Liver (tissue), 9 donors: ENCODE measurements around the gene SLIT3. TPM values are rescaled to one million over a fixed set of nuclear protein-coding genes. Genes with fewer than 3 reads are reported as not detected.

Experiments used
- DNase-seq: peaks from one replicate; pipeline ENCODE4 v3.0.0-alpha.2; 2017; ENCODE audit warnings: low spot score
- H3K27ac ChIP-seq, 2 donors: one replicate each; pipeline ENCODE4 v1.7.0; 2013; ENCODE audit warnings: inconsistent platforms in 2 of 2, low read length in 2 of 2, control low read depth in 1 of 2, low read depth in 1 of 2, mild to moderate bottlenecking in 1 of 2
- H3K27me3 ChIP-seq, 4 donors: one replicate each; pipeline versions ENCODE4 v1.6.1 to v1.7.0; 2013; ENCODE audit warnings: low read length in 3 of 4, inconsistent platforms in 1 of 4, mild to moderate bottlenecking in 1 of 4, moderate library complexity in 1 of 4; ENCODE audit not compliant: control insufficient read depth in 4 of 4, insufficient read depth in 4 of 4
- H3K36me3 ChIP-seq, 4 donors: one replicate each; pipeline versions ENCODE4 v1.6.1 to v1.7.0; 2013; ENCODE audit warnings: low read length in 3 of 4, mild to moderate bottlenecking in 3 of 4, low read depth in 1 of 4, moderate library complexity in 1 of 4; ENCODE audit not compliant: control insufficient read depth in 4 of 4, insufficient read depth in 3 of 4
- H3K4me1 ChIP-seq, 4 donors: one replicate each; pipeline versions ENCODE4 v1.6.1 to v1.7.0; 2013; ENCODE audit warnings: low read length in 3 of 4, mild to moderate bottlenecking in 3 of 4, moderate library complexity in 1 of 4; ENCODE audit not compliant: control insufficient read depth in 4 of 4, insufficient read depth in 4 of 4
- H3K4me3 ChIP-seq, 3 donors: one replicate each; pipeline versions ENCODE4 v1.6.1 to v1.7.0; 2013; ENCODE audit warnings: low read length in 3 of 3, control low read depth in 1 of 3, low read depth in 1 of 3, mild to moderate bottlenecking in 1 of 3
- H3K9ac ChIP-seq, 2 donors: one replicate each; pipeline ENCODE4 v1.7.0; 2013; ENCODE audit warnings: low read length in 2 of 2, mild to moderate bottlenecking in 2 of 2, moderate library complexity in 2 of 2, control low read depth in 1 of 2, low read depth in 1 of 2
- H3K9me3 ChIP-seq, 4 donors: one replicate each; pipeline versions ENCODE4 v1.6.1 to v1.7.0; 2013; ENCODE audit warnings: low read length in 3 of 4; ENCODE audit not compliant: control insufficient read depth in 4 of 4
- EGR1 ChIP-seq, 2 donors: IDR thresholded peaks; 2 replicates each; pipeline ENCODE4 v1.6.1; 2016 to 2018; ENCODE audit warnings: antibody characterized with exemption in 2 of 2, low read depth in 2 of 2
- FOXA1 ChIP-seq: IDR thresholded peaks from 2 replicates; pipeline ENCODE4 v1.6.1; 2016; ENCODE audit warnings: antibody characterized with exemption
- FOXA2 ChIP-seq: IDR thresholded peaks from 2 replicates; pipeline ENCODE4 v1.6.1; 2016; ENCODE audit warnings: antibody characterized with exemption
- GABPA ChIP-seq, 2 donors: IDR thresholded peaks in 1 of 2; conservative IDR thresholded peaks in 1 of 2; 2 replicates each; pipeline ENCODE4 v1.6.1; 2016; ENCODE audit warnings: antibody characterized with exemption in 2 of 2, mild to moderate bottlenecking in 1 of 2, moderate library complexity in 1 of 2
- HNF4A ChIP-seq, 2 donors: conservative IDR thresholded peaks; 2 replicates each; pipeline ENCODE4 v1.6.1; 2016; ENCODE audit warnings: antibody characterized with exemption in 2 of 2, mild to moderate bottlenecking in 2 of 2
- HNF4G ChIP-seq: IDR thresholded peaks from 2 replicates; pipeline ENCODE4 v1.6.1; 2016; ENCODE audit warnings: antibody characterized with exemption
- JUND ChIP-seq, 2 donors: IDR thresholded peaks; 2 replicates each; pipeline ENCODE4 v1.6.1; 2016; ENCODE audit warnings: antibody characterized with exemption in 2 of 2
- NR2F2 ChIP-seq: IDR thresholded peaks from 2 replicates; pipeline ENCODE4 v1.6.1; 2016; ENCODE audit warnings: antibody characterized with exemption
- RAD21 ChIP-seq, 2 donors: IDR thresholded peaks; 2 replicates each; pipeline ENCODE4 v1.6.1; 2016; ENCODE audit warnings: antibody characterized with exemption in 2 of 2, mild to moderate bottlenecking in 2 of 2
- RXRA ChIP-seq, 2 donors: IDR thresholded peaks; 2 replicates each; pipeline ENCODE4 v1.6.1; 2017 to 2018; ENCODE audit warnings: antibody characterized with exemption in 2 of 2, mild to moderate bottlenecking in 1 of 2
- SP1 ChIP-seq: IDR thresholded peaks from 2 replicates; pipeline ENCODE4 v1.6.1; 2018; ENCODE audit warnings: antibody characterized with exemption, mild to moderate bottlenecking
- TAF1 ChIP-seq: conservative IDR thresholded peaks from 2 replicates; pipeline ENCODE4 v1.6.1; 2016; ENCODE audit warnings: antibody characterized with exemption, mild to moderate bottlenecking
- YY1 ChIP-seq: IDR thresholded peaks from 2 replicates; pipeline ENCODE4 v1.6.1; 2016; ENCODE audit warnings: antibody characterized with exemption, mild to moderate bottlenecking
- WGBS: extraction: QIAGEN DNeasy Blood & Tissue Kit; methylation state at CpG from one replicate; pipeline ENCODE4 v1.1.7; 2013; 5-methylcytosine and 5-hydroxymethylcytosine counted together
- polyA plus RNA-seq, 2 donors: library from polyadenylated mRNA; stranded (reverse) in 1 of 2; unstranded in 1 of 2; fragments of 200-250 nt in 1 of 2; fragments of >200 nt in 1 of 2; fragmentation: Nextera tagmentation in 1 of 2; extraction: Ambion mirVana in 1 of 2; gene quantifications; one replicate each; pipeline versions ENCODE4 v1.2.1 to v1.2.3, GENCODE V29; 2013 to 2015
- total RNA-seq, 2 donors: library from RNA; depleted of rRNA; stranded (reverse); fragments of >200 nt; gene quantifications; one replicate each; pipeline ENCODE4 v1.2.3, GENCODE V29; 2014
- TF ChIP-seq, protein P1 (sequence below): IDR thresholded peaks from 2 replicates; pipeline ENCODE4 v1.6.1; 2016; ENCODE audit warnings: antibody characterized with exemption, mild to moderate bottlenecking
- TF ChIP-seq, protein P2 (sequence below): IDR thresholded peaks from 2 replicates; pipeline ENCODE4 v1.6.1; 2016; ENCODE audit warnings: antibody characterized with exemption
- TF ChIP-seq, protein P3 (sequence below): IDR thresholded peaks from 2 replicates; pipeline ENCODE4 v1.6.1; 2016; ENCODE audit warnings: antibody characterized with exemption
- TF ChIP-seq, protein P4 (sequence below): fragments of 150-350 bp; IDR thresholded peaks from 2 replicates; pipeline ENCODE4 v1.5.1; 2017; ENCODE audit warnings: improper control_type of control experiment, low read depth, low read length; ENCODE audit not compliant: missing input control
- TF ChIP-seq, protein P5 (sequence below): IDR thresholded peaks from 2 replicates; pipeline ENCODE4 v1.6.1; 2016; ENCODE audit warnings: antibody characterized with exemption
- donor health status: healthy.
- donor health status: healthy.
- donor health status: healthy.
- donor health status: healthy.
- donor health status: healthy.

SLIT3 gene
- total and polyA plus RNA-seq, 4 donors = 0.61 to 1.3 (median 0.91) TPM

DNA sequence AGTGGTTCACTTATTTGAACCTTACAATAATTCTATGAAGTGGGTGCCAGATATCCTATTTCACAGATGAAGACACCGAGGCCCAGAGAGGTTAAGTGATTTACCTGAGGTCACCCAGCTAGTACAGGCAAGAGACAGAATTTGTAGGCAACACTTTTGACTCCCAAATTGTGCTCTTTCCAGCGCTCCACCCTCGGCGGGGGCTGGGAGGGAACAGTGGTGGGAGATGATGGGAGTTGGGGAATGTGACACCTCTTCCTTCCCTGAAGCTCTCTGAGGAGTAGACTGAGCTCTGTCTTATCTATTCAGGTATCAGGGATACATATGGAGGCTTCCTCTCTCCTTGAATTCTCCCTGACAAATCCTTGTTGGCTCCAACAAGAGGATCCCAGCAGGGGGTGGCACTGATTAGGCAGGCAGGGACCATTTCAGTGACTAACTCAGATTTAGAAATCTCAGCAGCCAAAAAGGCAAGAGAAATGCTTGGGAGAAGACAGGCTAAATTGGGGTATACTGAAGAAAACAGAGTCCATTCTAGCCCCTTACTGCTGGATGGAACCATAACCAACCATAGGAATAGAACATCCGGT lies 626.0 kb downstream of the SLIT3 start:
- Histone ChIP-seq H3K27me3 (no peaks in the 10 kb centered on the region), H3K27ac (no peak overlapping the region), H3K4me3 (no peak overlapping the region), H3K4me1 (peaks cover 0 to 3% (median 0%) of the 10 kb centered on the region in 4 donors), H3K9ac (no peak overlapping the region), H3K36me3 (no peaks in the 10 kb centered on the region), H3K9me3 (no peaks in the 10 kb centered on the region)
- WGBS = 88% methylated on average over 5 of the region's 5 CpGs
- TF ChIP-seq FOXA2 = no peak
- TF ChIP-seq SP1 = no peak
- TF ChIP-seq, protein P1, sequence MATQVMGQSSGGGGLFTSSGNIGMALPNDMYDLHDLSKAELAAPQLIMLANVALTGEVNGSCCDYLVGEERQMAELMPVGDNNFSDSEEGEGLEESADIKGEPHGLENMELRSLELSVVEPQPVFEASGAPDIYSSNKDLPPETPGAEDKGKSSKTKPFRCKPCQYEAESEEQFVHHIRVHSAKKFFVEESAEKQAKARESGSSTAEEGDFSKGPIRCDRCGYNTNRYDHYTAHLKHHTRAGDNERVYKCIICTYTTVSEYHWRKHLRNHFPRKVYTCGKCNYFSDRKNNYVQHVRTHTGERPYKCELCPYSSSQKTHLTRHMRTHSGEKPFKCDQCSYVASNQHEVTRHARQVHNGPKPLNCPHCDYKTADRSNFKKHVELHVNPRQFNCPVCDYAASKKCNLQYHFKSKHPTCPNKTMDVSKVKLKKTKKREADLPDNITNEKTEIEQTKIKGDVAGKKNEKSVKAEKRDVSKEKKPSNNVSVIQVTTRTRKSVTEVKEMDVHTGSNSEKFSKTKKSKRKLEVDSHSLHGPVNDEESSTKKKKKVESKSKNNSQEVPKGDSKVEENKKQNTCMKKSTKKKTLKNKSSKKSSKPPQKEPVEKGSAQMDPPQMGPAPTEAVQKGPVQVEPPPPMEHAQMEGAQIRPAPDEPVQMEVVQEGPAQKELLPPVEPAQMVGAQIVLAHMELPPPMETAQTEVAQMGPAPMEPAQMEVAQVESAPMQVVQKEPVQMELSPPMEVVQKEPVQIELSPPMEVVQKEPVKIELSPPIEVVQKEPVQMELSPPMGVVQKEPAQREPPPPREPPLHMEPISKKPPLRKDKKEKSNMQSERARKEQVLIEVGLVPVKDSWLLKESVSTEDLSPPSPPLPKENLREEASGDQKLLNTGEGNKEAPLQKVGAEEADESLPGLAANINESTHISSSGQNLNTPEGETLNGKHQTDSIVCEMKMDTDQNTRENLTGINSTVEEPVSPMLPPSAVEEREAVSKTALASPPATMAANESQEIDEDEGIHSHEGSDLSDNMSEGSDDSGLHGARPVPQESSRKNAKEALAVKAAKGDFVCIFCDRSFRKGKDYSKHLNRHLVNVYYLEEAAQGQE = no peak
- TF ChIP-seq, protein P2, sequence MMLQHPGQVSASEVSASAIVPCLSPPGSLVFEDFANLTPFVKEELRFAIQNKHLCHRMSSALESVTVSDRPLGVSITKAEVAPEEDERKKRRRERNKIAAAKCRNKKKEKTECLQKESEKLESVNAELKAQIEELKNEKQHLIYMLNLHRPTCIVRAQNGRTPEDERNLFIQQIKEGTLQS = no peak
- no peak for TF ChIP-seq GABPA (IDR thresholded peaks at IDR 0.05 in 1 of 2, conservative IDR thresholded peaks at IDR 0.05 in 1 of 2)
- TF ChIP-seq JUND (IDR thresholded peaks at IDR 0.05) = no peak
- no peak for TF ChIP-seq EGR1 (IDR thresholded peaks at IDR 0.05; ENCODE audit: low read depth in 2 of 2)
- TF ChIP-seq HNF4A (conservative IDR thresholded peaks at IDR 0.05) = no peak
- TF ChIP-seq, protein P3, sequence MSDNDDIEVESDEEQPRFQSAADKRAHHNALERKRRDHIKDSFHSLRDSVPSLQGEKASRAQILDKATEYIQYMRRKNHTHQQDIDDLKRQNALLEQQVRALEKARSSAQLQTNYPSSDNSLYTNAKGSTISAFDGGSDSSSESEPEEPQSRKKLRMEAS = no peak
- TF ChIP-seq NR2F2 = no peak
- no peak for TF ChIP-seq TAF1
- no peak for TF ChIP-seq HNF4G
- TF ChIP-seq, protein P4, sequence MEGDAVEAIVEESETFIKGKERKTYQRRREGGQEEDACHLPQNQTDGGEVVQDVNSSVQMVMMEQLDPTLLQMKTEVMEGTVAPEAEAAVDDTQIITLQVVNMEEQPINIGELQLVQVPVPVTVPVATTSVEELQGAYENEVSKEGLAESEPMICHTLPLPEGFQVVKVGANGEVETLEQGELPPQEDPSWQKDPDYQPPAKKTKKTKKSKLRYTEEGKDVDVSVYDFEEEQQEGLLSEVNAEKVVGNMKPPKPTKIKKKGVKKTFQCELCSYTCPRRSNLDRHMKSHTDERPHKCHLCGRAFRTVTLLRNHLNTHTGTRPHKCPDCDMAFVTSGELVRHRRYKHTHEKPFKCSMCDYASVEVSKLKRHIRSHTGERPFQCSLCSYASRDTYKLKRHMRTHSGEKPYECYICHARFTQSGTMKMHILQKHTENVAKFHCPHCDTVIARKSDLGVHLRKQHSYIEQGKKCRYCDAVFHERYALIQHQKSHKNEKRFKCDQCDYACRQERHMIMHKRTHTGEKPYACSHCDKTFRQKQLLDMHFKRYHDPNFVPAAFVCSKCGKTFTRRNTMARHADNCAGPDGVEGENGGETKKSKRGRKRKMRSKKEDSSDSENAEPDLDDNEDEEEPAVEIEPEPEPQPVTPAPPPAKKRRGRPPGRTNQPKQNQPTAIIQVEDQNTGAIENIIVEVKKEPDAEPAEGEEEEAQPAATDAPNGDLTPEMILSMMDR = no peak
- TF ChIP-seq RAD21 (IDR thresholded peaks at IDR 0.05) = no peak
- no peak for TF ChIP-seq YY1
- TF ChIP-seq RXRA (IDR thresholded peaks at IDR 0.05) = no peak
- TF ChIP-seq, protein P5, sequence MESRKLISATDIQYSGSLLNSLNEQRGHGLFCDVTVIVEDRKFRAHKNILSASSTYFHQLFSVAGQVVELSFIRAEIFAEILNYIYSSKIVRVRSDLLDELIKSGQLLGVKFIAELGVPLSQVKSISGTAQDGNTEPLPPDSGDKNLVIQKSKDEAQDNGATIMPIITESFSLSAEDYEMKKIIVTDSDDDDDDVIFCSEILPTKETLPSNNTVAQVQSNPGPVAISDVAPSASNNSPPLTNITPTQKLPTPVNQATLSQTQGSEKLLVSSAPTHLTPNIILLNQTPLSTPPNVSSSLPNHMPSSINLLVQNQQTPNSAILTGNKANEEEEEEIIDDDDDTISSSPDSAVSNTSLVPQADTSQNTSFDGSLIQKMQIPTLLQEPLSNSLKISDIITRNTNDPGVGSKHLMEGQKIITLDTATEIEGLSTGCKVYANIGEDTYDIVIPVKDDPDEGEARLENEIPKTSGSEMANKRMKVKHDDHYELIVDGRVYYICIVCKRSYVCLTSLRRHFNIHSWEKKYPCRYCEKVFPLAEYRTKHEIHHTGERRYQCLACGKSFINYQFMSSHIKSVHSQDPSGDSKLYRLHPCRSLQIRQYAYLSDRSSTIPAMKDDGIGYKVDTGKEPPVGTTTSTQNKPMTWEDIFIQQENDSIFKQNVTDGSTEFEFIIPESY = no peak
- no peak for TF ChIP-seq FOXA1
- no peak for DNase-seq
